Lower lobe of right lung (tissue), 2 donors: ENCODE measurements around the gene OVOL1. TPM values are rescaled to one million over a fixed set of nuclear protein-coding genes. Genes with fewer than 3 reads are reported as not detected.

Source experiments
- ATAC-seq, 2 donors: fragments of 200-7000 bp; cut with Tn5 transposase; one replicate each; pipeline ENCODE4 v1.9.1; 2020 to 2022; ENCODE audit warnings: mild to moderate bottlenecking in 2 of 2, moderate library complexity in 2 of 2
- DNase-seq: peaks from one replicate; pipeline ENCODE4 v3.0.0-alpha.2; 2020
- H3K27ac ChIP-seq: fragments of 200-600 bp; one replicate; pipeline ENCODE4 v1.8.0; 2022
- H3K27me3 ChIP-seq: fragments of 200-600 bp; one replicate; pipeline ENCODE4 v1.8.0; 2022; ENCODE audit warnings: low read depth
- H3K36me3 ChIP-seq: fragments of 200-600 bp; one replicate; pipeline ENCODE4 v1.8.0; 2022; ENCODE audit warnings: mild to moderate bottlenecking
- H3K4me1 ChIP-seq: fragments of 200-600 bp; one replicate; pipeline ENCODE4 v1.8.0; 2022
- H3K4me3 ChIP-seq: fragments of 200-600 bp; one replicate; pipeline ENCODE4 v1.8.0; 2022; ENCODE audit warnings: mild to moderate bottlenecking
- H3K9me3 ChIP-seq: fragments of 200-600 bp; one replicate; pipeline ENCODE4 v1.8.0; 2022
- CTCF ChIP-seq: fragments of 200-600 bp; IDR thresholded peaks from one replicate; pipeline ENCODE4 v1.8.0; 2022; ENCODE audit warnings: antibody characterized with exemption, mild to moderate bottlenecking
- intact Hi-C: fragments of 100-400 bp; cut with DNase I; formaldehyde crosslinking; loops from one replicate; pipeline ENCODE4 v1.11.0; 2022
- total RNA-seq: library from RNA; stranded (reverse); fragmentation: NEBNext Ultra II Directional; extraction: Animal tissue kit (Norgen Biotek cat#: 25700); gene quantifications from one replicate; pipeline ENCODE4 v1.2.1, GENCODE V29; 2021
- donor health status: DM: no; HTN: yes; CAD: no; lungs with severe emphysema.

Gene OVOL1
- total RNA-seq, 1 donor from 2014 or later, result 0.89 TPM

- no peak for TF ChIP-seq CTCF
- intact Hi-C loops, result no loop called here
- no peak overlapping the region for H3K27ac ChIP-seq
- no peaks in the 10 kb centered on the region for H3K36me3 ChIP-seq
- H3K4me3 ChIP-seq, result no peak overlapping the region
- peaks cover 15% of the 10 kb centered on the region for H3K27me3 ChIP-seq
- H3K4me1 ChIP-seq, result peaks cover 10% of the 10 kb centered on the region
- no peaks in the 10 kb centered on the region for H3K9me3 ChIP-seq
- ATAC-seq, result no peak
- DNase-seq, result no peak
Observed at GRCh38 chr11:65794570-65795510, 8.0 kb downstream of the OVOL1 start.

GRCh38 chr11:65796726-65797601 lies 10.1 kb downstream of the OVOL1 start:
- TF ChIP-seq CTCF, result no peak
- Histone ChIP-seq H3K27ac (no peak overlapping the region), H3K4me3 (no peak overlapping the region), H3K36me3 (no peaks in the 10 kb centered on the region), H3K27me3 (peaks cover 35% of the 10 kb centered on the region), H3K9me3 (no peaks in the 10 kb centered on the region), H3K4me1 (peaks cover under 1% of the 10 kb centered on the region)
- DNase-seq, result no peak
- ATAC-seq, result no peak
- intact Hi-C loops, result no loop called here

GRCh38 chr11:65797711-65798110 lies 10.8 kb downstream of the OVOL1 start:
- no peak overlapping the region for H3K27ac ChIP-seq
- H3K4me3 ChIP-seq, result no peak overlapping the region
- H3K9me3 ChIP-seq, result no peaks in the 10 kb centered on the region
- H3K36me3 ChIP-seq, result no peaks in the 10 kb centered on the region
- ATAC-seq (no peak), DNase-seq (no peak)
- peaks cover 39% of the 10 kb centered on the region for H3K27me3 ChIP-seq
- intact Hi-C loops, result no loop called here
- TF ChIP-seq CTCF, result no peak
- no peaks in the 10 kb centered on the region for H3K4me1 ChIP-seq

- no peak overlapping the region for H3K4me3 ChIP-seq
- intact Hi-C loops, result no loop called here
- DNase-seq (no peak), ATAC-seq (no peak)
- peaks cover 50% of the 10 kb centered on the region for H3K27me3 ChIP-seq
- TF ChIP-seq CTCF, result no peak
- peaks cover 11% of the 10 kb centered on the region for H3K4me1 ChIP-seq
- H3K27ac ChIP-seq, result no peak overlapping the region
- no peaks in the 10 kb centered on the region for H3K9me3 ChIP-seq
- H3K36me3 ChIP-seq, result no peaks in the 10 kb centered on the region
Observed at GRCh38 chr11:65798882-65799281, 12.0 kb downstream of the OVOL1 start.

- intact Hi-C loops, result no loop called here
- Histone ChIP-seq H3K4me3 (no peak overlapping the region), H3K36me3 (no peaks in the 10 kb centered on the region), H3K27me3 (peaks cover 67% of the 10 kb centered on the region), H3K27ac (no peak overlapping the region), H3K4me1 (peaks cover 14% of the 10 kb centered on the region), H3K9me3 (no peaks in the 10 kb centered on the region)
- TF ChIP-seq CTCF, result no peak
- ATAC-seq (no peak), DNase-seq (no peak)
Observed at GRCh38 chr11:65801153-65801987, 14.5 kb downstream of the OVOL1 start.
